A549 (cell line): Measurements from ENCODE around the gene GTF2A2. TPM values are rescaled to one million over a fixed set of nuclear protein-coding genes. Genes with fewer than 3 reads are reported as not detected.
A peak's percentile ranks its signal among the peaks of the same experiment; 100 is the strongest.
"Not testable (repeated sequence)": the region's sequence is repeated elsewhere in the genome, so short reads cannot be mapped to it uniquely, and the experiment has no call there.

ENCODE experiments used
- ATAC-seq, 2 experiments: fragments of 200-7000 bp in 1 of 2; fragments of >200 bp in 1 of 2; cut with Nextera tagmentation in 1 of 2; cut with Tn5 transposase in 1 of 2; 3 replicates each; pipeline versions ENCODE4 v1.8.0 to v1.9.1; 2018 to 2020; ENCODE audit warnings: mild to moderate bottlenecking in 1 of 2, moderate library complexity in 1 of 2
- CTCF ChIA-PET: fragments of 300-600 bp; sonication (Branson Sonifier 250); formaldehyde crosslinking; extraction: SDS; loops from one replicate; lab custom pipeline; 2021; ENCODE audit warnings: antibody characterized with exemption, inconsistent platforms; lab: Yijun Ruan, JAX
- POLR2A ChIA-PET: fragments of 350-600 bp; formaldehyde crosslinking; extraction: SDS; loops from one replicate; lab custom pipeline; 2021; ENCODE audit warnings: antibody characterized with exemption, inconsistent platforms; lab: Yijun Ruan, JAX
- DNase-seq, 2 experiments: peaks; one replicate each; pipeline versions ENCODE4 v3.0.0 to v3.0.0-alpha.2; 2011 to 2016; ENCODE audit warnings: low read depth in 1 of 2, low spot score in 1 of 2
- FAIRE-seq: peaks from 2 replicates; lab custom pipeline; 2011; peaks lifted over from hg19 to GRCh38; lab: Jason Lieb, UNC
- H3K27ac ChIP-seq, 2 experiments: fragments of >200 bp; sonication (Bioruptor Twin); formaldehyde crosslinking; 3 replicates each; pipeline ENCODE4 v1.5.1; 2016 to 2017
- H3K4me1 ChIP-seq: fragments of >200 bp; sonication (Bioruptor Twin); formaldehyde crosslinking; 3 replicates; pipeline ENCODE4 v1.6.1; 2016
- H3K4me2 ChIP-seq: fragments of >200 bp; sonication (Bioruptor Twin); formaldehyde crosslinking; 3 replicates; pipeline ENCODE4 v1.6.1; 2016
- H3K4me3 ChIP-seq: fragments of >200 bp; sonication (Bioruptor Twin); formaldehyde crosslinking; 3 replicates; pipeline ENCODE4 v1.5.1; 2016
- H3K9me3 ChIP-seq: fragments of >200 bp; sonication (Bioruptor Twin); formaldehyde crosslinking; 3 replicates; pipeline ENCODE4 v1.6.1; 2016
- CBX8 ChIP-seq: fragments of 200-600 bp; sonication (generic); IDR thresholded peaks from 2 replicates; pipeline ENCODE4 v1.6.1; 2016
- CEBPB ChIP-seq, 2 experiments: fragments of >200 bp in 1 of 2; sonication (Bioruptor Twin) in 1 of 2; formaldehyde crosslinking in 1 of 2; IDR thresholded peaks; 2 replicates each; pipeline ENCODE4 v1.6.1; 2012 to 2016
- CTCF ChIP-seq: fragments of >200 bp; sonication (Bioruptor Twin); formaldehyde crosslinking; IDR thresholded peaks from 3 replicates; pipeline ENCODE4 v1.5.1; 2016
- E2F6 ChIP-seq: IDR thresholded peaks from 2 replicates; pipeline ENCODE4 v1.6.1; 2012; ENCODE audit warnings: low read depth, borderline replicate concordance
- EHF ChIP-seq: fragments of 250-450 bp; sonication (Bioruptor Pico); IDR thresholded peaks from 2 replicates; pipeline ENCODE4 v1.5.0; 2020; ENCODE audit warnings: mild to moderate bottlenecking
- ESRRA ChIP-seq: fragments of 150-350 bp; IDR thresholded peaks from 2 replicates; pipeline ENCODE4 v1.6.1; 2014; ENCODE audit warnings: mild to moderate bottlenecking, low read length, borderline replicate concordance
- FOSL2 ChIP-seq, 2 experiments: fragments of 450-650 bp in 1 of 2; fragments of >200 bp in 1 of 2; sonication (Bioruptor Twin) in 1 of 2; formaldehyde crosslinking; IDR thresholded peaks; 2 replicates each; pipeline versions ENCODE4 v1.5.0 to v1.6.1; 2016 to 2020; ENCODE audit warnings: mild to moderate bottlenecking in 1 of 2, moderate library complexity in 1 of 2
- FOXS1 ChIP-seq: fragments of 250-450 bp; sonication (Bioruptor Pico); IDR thresholded peaks from 2 replicates; pipeline ENCODE4 v1.5.0; 2020; ENCODE audit warnings: mild to moderate bottlenecking, moderate library complexity
- HMGXB4 ChIP-seq: fragments of 250-450 bp; sonication (Bioruptor Pico); IDR thresholded peaks from 2 replicates; pipeline ENCODE4 v1.5.0; 2021; ENCODE audit warnings: mild to moderate bottlenecking, moderate library complexity, borderline replicate concordance
- HOXB13 ChIP-seq: fragments of 250-450 bp; sonication (Bioruptor Pico); IDR thresholded peaks from 2 replicates; pipeline ENCODE4 v1.5.0; 2020; ENCODE audit warnings: low read depth, mild to moderate bottlenecking, moderate library complexity
- JUNB ChIP-seq: fragments of >200 bp; sonication (Bioruptor Twin); formaldehyde crosslinking; IDR thresholded peaks from 2 replicates; pipeline ENCODE4 v1.6.1; 2016
- KDM1A ChIP-seq: fragments of 200-600 bp; sonication (generic); IDR thresholded peaks from 2 replicates; pipeline ENCODE4 v1.6.1; 2016; ENCODE audit warnings: low read depth, mild to moderate bottlenecking
- MAFK ChIP-seq: fragments of 450-650 bp; IDR thresholded peaks from 2 replicates; pipeline ENCODE4 v1.6.1; 2014; ENCODE audit not compliant: partially characterized antibody
- MAZ ChIP-seq: fragments of 150-350 bp; IDR thresholded peaks from 2 replicates; pipeline ENCODE4 v1.6.1; 2014; ENCODE audit warnings: antibody characterized with exemption, low read depth, low read length, borderline replicate concordance
- NFE2L2 ChIP-seq: fragments of 150-350 bp; conservative IDR thresholded peaks from 2 replicates; pipeline ENCODE4 v1.6.1; 2014; ENCODE audit warnings: low read length
- NR3C1 ChIP-seq: fragments of >200 bp; sonication (Bioruptor Twin); formaldehyde crosslinking; IDR thresholded peaks from 3 replicates; pipeline ENCODE4 v1.6.1; 2017
- RAD21 ChIP-seq, 2 experiments: fragments of >200 bp in 1 of 2; sonication (Bioruptor Twin) in 1 of 2; formaldehyde crosslinking in 1 of 2; IDR thresholded peaks in 1 of 2; conservative IDR thresholded peaks in 1 of 2; 2 replicates in 1 of 2; 3 replicates in 1 of 2; pipeline ENCODE4 v1.6.1; 2012 to 2018; ENCODE audit warnings: inconsistent platforms in 1 of 2
- SMC3 ChIP-seq: fragments of >200 bp; sonication (Bioruptor Twin); formaldehyde crosslinking; IDR thresholded peaks from 3 replicates; pipeline ENCODE4 v1.6.1; 2018; ENCODE audit warnings: inconsistent platforms
- WGBS: methylation state at CpG from one replicate; pipeline ENCODE4 v1.1.6; 2017; ENCODE audit errors: missing lambda C conversion rate; 5-methylcytosine and 5-hydroxymethylcytosine counted together
- polyA plus RNA-seq, 4 experiments: library from polyadenylated mRNA; depleted of rRNA in 3 of 4; stranded (reverse); fragments of >200 nt; fragmentation: RNase III in 1 of 4; extraction: RNeasy Plus Mini Kit Qiagen cat#74134 plus additional on column Dnase treatment in 1 of 4; gene quantifications; 2 replicates in 3 of 4; 3 replicates in 1 of 4; pipeline ENCODE4 v1.2.3, GENCODE V29; 2011 to 2017
- TF ChIP-seq, protein P1 (sequence below): fragments of >200 bp; sonication (Bioruptor Twin); formaldehyde crosslinking; IDR thresholded peaks from 3 replicates; pipeline ENCODE4 v1.6.1; 2016

GTF2A2 gene
- polyA plus RNA-seq, 2 of the 4 experiments (the other 2 are of a cell fraction), result 220 to 282 TPM

GRCh38 chr15:59698065-59698464, 40.8 kb upstream of the GTF2A2 start:
- H3K4me1 ChIP-seq, result peaks cover 56% of the 10 kb centered on the region
- CTCF ChIA-PET, result interaction anchor here (0.7 to 1.5 kb wide), 9 partner anchors 8 to 630 kb away, joined by 3 to 6 read pairs (median 3); partner anchors contain the start of gene BNIP2
- not testable (repeated sequence) for FAIRE-seq

GRCh38 chr15:59696332-59696731, 39.0 kb upstream of the GTF2A2 start:
- peaks cover 38% of the 10 kb centered on the region for H3K4me1 ChIP-seq

More at GRCh38 chr15:59698065-59698464, 40.8 kb upstream of the GTF2A2 start:
- 49% methylated on average over 4 of the region's 4 CpGs for WGBS
- not testable (repeated sequence) for H3K9me3 ChIP-seq, H3K4me3 ChIP-seq
- ATAC-seq (peak in 1 of 2 experiments; percentile 54; a peak in 3 of 6 replicates), DNase-seq (peak in 1 of 2 experiments; percentile 55)
- Histone ChIP-seq H3K27ac (peak overlapping the region; percentile 4 to 62; a peak in 3 of 6 replicates), H3K4me2 (peak overlapping the region; percentile 59)
- TF ChIP-seq MAFK (peak; percentile 73), CEBPB (IDR thresholded peaks at IDR 0.05) (peak; percentile 6 to 57; a peak in 1 of 4 replicates), FOSL2 (IDR thresholded peaks at IDR 0.05) (0 out of 2 replicates have a peak, but pooled peaks have one; percentile 10), FOSL2 (CRISPR knock-in tag; IDR thresholded peaks at IDR 0.05) (peak; percentile 71), JUNB (peak; percentile 32; the same call in 1 of the 2 replicates)
- POLR2A ChIA-PET, result interaction anchor here (0.7 to 1.7 kb wide), 2 partner anchors 9 to 491 kb away, joined by 3 to 7 read pairs; partner anchors contain the start of gene BNIP2

GRCh38 chr15:59694779-59695178, 37.5 kb upstream of the GTF2A2 start:
- 87% methylated on average over 1 of the region's 1 CpG for WGBS
- ChIA-PET POLR2A (no interaction called here), CTCF (interaction anchor here (1.1 to 6.3 kb wide), 2 partner anchors 30 to 46 kb away, joined by 3 to 45 read pairs; no protein-coding TSS in a partner anchor)
- Histone ChIP-seq H3K4me2 (no peak overlapping the region), H3K27ac (no peak overlapping the region), H3K4me3 (no peak overlapping the region), H3K9me3 (no peaks in the 10 kb centered on the region), H3K4me1 (peaks cover 30% of the 10 kb centered on the region)
- FAIRE-seq, result peak; percentile 72
- no peak for ATAC-seq
- no peak for DNase-seq
- TF ChIP-seq HOXB13 (CRISPR knock-in tag) (no peak), CBX8 (no peak), MAZ (no peak), NR3C1 (no peak), NFE2L2 (no peak), E2F6 (no peak)

More at GRCh38 chr15:59696332-59696731, 39.0 kb upstream of the GTF2A2 start:
- FAIRE-seq (no peak), DNase-seq (no peak), ATAC-seq (no peak)
- H3K9me3 ChIP-seq, result no peaks in the 10 kb centered on the region
- ChIA-PET CTCF (interaction anchor here (0.7 to 1.6 kb wide), 6 partner anchors 14 to 1221 kb away, joined by 3 to 11 read pairs (median 5); no protein-coding TSS in a partner anchor), POLR2A (no interaction called here)
- TF ChIP-seq, protein P1, sequence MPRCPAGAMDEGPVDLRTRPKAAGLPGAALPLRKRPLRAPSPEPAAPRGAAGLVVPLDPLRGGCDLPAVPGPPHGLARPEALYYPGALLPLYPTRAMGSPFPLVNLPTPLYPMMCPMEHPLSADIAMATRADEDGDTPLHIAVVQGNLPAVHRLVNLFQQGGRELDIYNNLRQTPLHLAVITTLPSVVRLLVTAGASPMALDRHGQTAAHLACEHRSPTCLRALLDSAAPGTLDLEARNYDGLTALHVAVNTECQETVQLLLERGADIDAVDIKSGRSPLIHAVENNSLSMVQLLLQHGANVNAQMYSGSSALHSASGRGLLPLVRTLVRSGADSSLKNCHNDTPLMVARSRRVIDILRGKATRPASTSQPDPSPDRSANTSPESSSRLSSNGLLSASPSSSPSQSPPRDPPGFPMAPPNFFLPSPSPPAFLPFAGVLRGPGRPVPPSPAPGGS, result no peak
- TF ChIP-seq FOXS1, result no peak
- H3K4me2 ChIP-seq, result no peak overlapping the region
- H3K27ac ChIP-seq, result no peak overlapping the region
- WGBS, result 93% methylated on average over 4 of the region's 4 CpGs
- no peak overlapping the region for H3K4me3 ChIP-seq

- peak; percentile 68 for FAIRE-seq
- Histone ChIP-seq H3K4me3 (no peak overlapping the region), H3K27ac (no peak overlapping the region), H3K4me2 (no peak overlapping the region), H3K4me1 (peaks cover 13% of the 10 kb centered on the region), H3K9me3 (no peaks in the 10 kb centered on the region)
- peak; percentile 36 to 70 for DNase-seq
- 3% methylated on average over 1 of the region's 1 CpG for WGBS
- no peak for TF ChIP-seq KDM1A
- TF ChIP-seq CTCF, result peak; percentile 90
- no peak for TF ChIP-seq ESRRA
- peak; percentile 78 for TF ChIP-seq SMC3
- no peak for TF ChIP-seq FOXS1
- no peak for TF ChIP-seq HMGXB4 (CRISPR knock-in tag)
- TF ChIP-seq EHF (CRISPR knock-in tag), result no peak
- TF ChIP-seq RAD21 (conservative IDR thresholded peaks at IDR 0.05 in 1 of 2, IDR thresholded peaks at IDR 0.05 in 1 of 2), result peak; percentile 82 to 92
- ChIA-PET POLR2A (no interaction called here), CTCF (interaction anchor here (0.6 to 6.3 kb wide), 69 partner anchors 8 to 1842 kb away, joined by 3 to 132 read pairs (median 4); no protein-coding TSS in a partner anchor)
- no peak for ATAC-seq
Observed at GRCh38 chr15:59691194-59691805, 34.0 kb upstream of the GTF2A2 start.
